ENCODE results near the gene SLC6A9. TPM values are rescaled to one million over a fixed set of nuclear protein-coding genes. Genes with fewer than 3 reads are reported as not detected.

SLC6A9 gene
- total RNA-seq, 1 experiment from 2014 or later, result 30.1 TPM

- Mint-ChIP-seq H3K4me3 (no peak overlapping the region), H3K27ac (no peak overlapping the region), H3K9me3 (no peaks in the 10 kb centered on the region; a peak in 1 of 5 replicates), H3K27me3 (ENCODE audit: low read depth) (no peaks in the 10 kb centered on the region), H3K36me3 (ENCODE audit: insufficient read depth in 1 of 3, low read depth in 3 of 3) (peaks cover 21 to 60% (median 58%) of the 10 kb centered on the region in 3 experiments; a peak in 6 of 7 replicates), H3K4me1 (peaks cover 20 to 23% of the 10 kb centered on the region in 2 experiments)
- Histone ChIP-seq H3K14ac (ENCODE audit: insufficient read depth, low read length) (no peak overlapping the region), H3K79me1 (ENCODE audit: insufficient read depth, low read depth, low read length, poor library complexity, severe bottlenecking) (no peaks in the 10 kb centered on the region), H2AFZ (ENCODE audit: low read length) (no peak overlapping the region), H4K8ac (replicated peaks; ENCODE audit: insufficient read length, low read depth, low read length) (no peak overlapping the region), H3K27ac (ENCODE audit: insufficient read length, low read depth, low read length) (no peak overlapping the region), H3K23ac (ENCODE audit: insufficient read length, low read depth, low read length) (no peak overlapping the region), H3K79me2 (ENCODE audit: insufficient read depth, low read length) (no peaks in the 10 kb centered on the region; the same call in 1 of the 2 replicates), H3K23me2 (ENCODE audit: insufficient read length, low read depth, low read length, poor library complexity, severe bottlenecking) (peaks cover 10% of the 10 kb centered on the region), H3K18ac (ENCODE audit: insufficient read length, low read depth, low read length) (no peak overlapping the region), H2AK5ac (ENCODE audit: insufficient read length, low read length) (no peak overlapping the region), H2BK15ac (ENCODE audit: low read depth, low read length) (no peak overlapping the region), H3K9me3 (ENCODE audit: control insufficient read depth, low read depth, low read length) (no peaks in the 10 kb centered on the region), H2BK120ac (ENCODE audit: low read depth, low read length, poor library complexity, severe bottlenecking) (no peak overlapping the region), H2BK5ac (ENCODE audit: insufficient read length, low read length) (no peak overlapping the region), H4K91ac (ENCODE audit: insufficient read length, low read depth, low read length) (no peak overlapping the region), H4K5ac (ENCODE audit: insufficient read length, low read depth, low read length) (no peak overlapping the region), H2BK12ac (ENCODE audit: insufficient read length, low read depth, low read length) (no peak overlapping the region), H3K4me2 (ENCODE audit: insufficient read depth, insufficient read length, low read length) (no peak overlapping the region), H4K20me1 (ENCODE audit: control insufficient read depth, insufficient read depth, insufficient read length) (no peaks in the 10 kb centered on the region), H3K4me1 (ENCODE audit: insufficient read depth, low read length) (peaks cover 3% of the 10 kb centered on the region; the same call in 1 of the 2 replicates), H2BK20ac (ENCODE audit: low read depth, low read length, poor library complexity, severe bottlenecking) (no peak overlapping the region), H3K27me3 (ENCODE audit: insufficient read depth, low read length) (no peaks in the 10 kb centered on the region), H3K56ac (ENCODE audit: insufficient read length, low read depth, low read length) (no peak overlapping the region), H3K4ac (ENCODE audit: low read depth, low read length) (no peak overlapping the region), H3K9ac (ENCODE audit: extremely low read depth, insufficient read length, low read length) (no peak overlapping the region), H3T11ph (ENCODE audit: low read length) (no peak overlapping the region)
- WGBS (ENCODE audit: extremely low coverage, insufficient read length, low lambda C conversion rate), result no CpG with 5 or more reads among the region's 8 CpGs
- no peak for TF ChIP-seq CTCF (conservative IDR thresholded peaks at IDR 0.05)
- DNase-seq, result no peak
These were observed 49.0 kb downstream of the SLC6A9 start for GRCh38 chr1:43982241-43982640.

Measured in H9 (cell line).